ENCODE data around the gene UPF3B.

Gene UPF3B

GRCh38 chrX:119790977-119791436, 61.8 kb downstream of the UPF3B start:
- peak; percentile 23 to 64 for DNase-seq
- intact Hi-C loops (cut with DNase I; ENCODE audit: low total_unique reads) = loop anchor here (5.0 kb wide), 3 partner anchors 61 to 676 kb away; partner anchors contain the start of genes LAMP2 and UPF3B
- no peak for TF ChIP-seq CTCF (IDR thresholded peaks at IDR 0.05)

GRCh38 chrX:119784747-119785446, 67.9 kb downstream of the UPF3B start:
- Histone ChIP-seq H3K27ac (no peak overlapping the region), H3K4me1 (peaks cover 0 to 16% (median 3%) of the 10 kb centered on the region in 4 donors), H3K36me3 (peaks cover 0 to 74% (median 32%) of the 10 kb centered on the region in 3 donors), H3K27me3 (no peaks in the 10 kb centered on the region), H3K9me3 (no peaks in the 10 kb centered on the region), H3K4me3 (no peak overlapping the region)
- intact Hi-C loops (cut with DNase I; ENCODE audit: low total_unique reads) = no loop called here
- TF ChIP-seq CTCF (IDR thresholded peaks at IDR 0.05) = no peak
- no peak for DNase-seq

More at GRCh38 chrX:119790977-119791436, 61.8 kb downstream of the UPF3B start:
- peaks cover 0 to 22% (median 18%) of the 10 kb centered on the region in 3 donors for H3K36me3 ChIP-seq
- H3K27ac ChIP-seq = peak overlapping the region; percentile 90 to 92
- H3K4me1 ChIP-seq = peaks cover 0 to 22% (median 3%) of the 10 kb centered on the region in 4 donors
- H3K4me3 ChIP-seq = peak overlapping the region; percentile 70 to 79
- H3K9me3 ChIP-seq = no peaks in the 10 kb centered on the region
- H3K27me3 ChIP-seq = no peaks in the 10 kb centered on the region
